Caco-2 (cell line): ENCODE results near the gene ZXDC. TPM values are rescaled to one million over a fixed set of nuclear protein-coding genes. Genes with fewer than 3 reads are reported as not detected.

Source experiments
- BruUV-seq: library from RNA; stranded (reverse); fragments of 400-500 nt; replicated peaks from 2 replicates; lab custom pipeline; 2021; lab: Mats Ljungman, UMichigan
- CTCF ChIA-PET: fragments of 300-600 bp; sonication (Branson Sonifier 250); formaldehyde crosslinking; loops from one replicate; lab custom pipeline; 2022; ENCODE audit warnings: antibody characterized with exemption; lab: Charles Lee
- POLR2A ChIA-PET: fragments of 300-600 bp; sonication (Branson Sonifier 250); formaldehyde crosslinking; loops from one replicate; lab custom pipeline; 2022; ENCODE audit warnings: antibody characterized with exemption; lab: Charles Lee
- DNase-seq, 2 experiments: peaks; one replicate each; pipeline versions ENCODE4 v3.0.0 to v3.0.0-alpha.2; 2020 to 2022
- H3K27me3 ChIP-seq: replicated peaks from 2 replicates; pipeline ENCODE4 v1.6.0; 2011; ENCODE audit warnings: low read length; ENCODE audit not compliant: control insufficient read depth, insufficient read depth
- H3K36me3 ChIP-seq: 2 replicates; pipeline ENCODE4 v1.5.1; 2011; ENCODE audit warnings: low read length; ENCODE audit not compliant: control insufficient read depth, insufficient read depth
- H3K4me1 ChIP-seq: fragments of 250-450 bp; sonication (Bioruptor Pico); 2 replicates; pipeline ENCODE4 v1.5.1; 2020; ENCODE audit warnings: mild to moderate bottlenecking
- H3K4me3 ChIP-seq: 2 replicates; pipeline ENCODE4 v1.5.1; 2011; ENCODE audit warnings: low read depth, mild to moderate bottlenecking, control low read depth, low read length
- H3K9me3 ChIP-seq: fragments of 250-450 bp; sonication (Bioruptor Pico); 2 replicates; pipeline ENCODE4 v1.5.1; 2020; ENCODE audit warnings: mild to moderate bottlenecking, moderate library complexity
- H3K27ac Mint-ChIP-seq: one replicate; pipeline ENCODE4 v1.8.0; 2022; ENCODE audit warnings: mixed read lengths; ENCODE audit not compliant: unreplicated experiment
- H3K27me3 Mint-ChIP-seq: one replicate; pipeline ENCODE4 v1.8.0; 2022; ENCODE audit warnings: mixed read lengths; ENCODE audit not compliant: insufficient read depth, unreplicated experiment
- H3K36me3 Mint-ChIP-seq: one replicate; pipeline ENCODE4 v1.8.0; 2022; ENCODE audit warnings: mild to moderate bottlenecking, mixed read lengths; ENCODE audit not compliant: insufficient read depth, unreplicated experiment
- H3K4me1 Mint-ChIP-seq: one replicate; pipeline ENCODE4 v1.8.0; 2022; ENCODE audit warnings: low read depth, mixed read lengths; ENCODE audit not compliant: unreplicated experiment
- H3K4me3 Mint-ChIP-seq: one replicate; pipeline ENCODE4 v1.8.0; 2022; ENCODE audit warnings: mild to moderate bottlenecking, moderate library complexity, mixed read lengths; ENCODE audit not compliant: unreplicated experiment
- H3K9me3 Mint-ChIP-seq: one replicate; pipeline ENCODE4 v1.8.0; 2022; ENCODE audit warnings: mixed read lengths; ENCODE audit not compliant: unreplicated experiment
- intact Hi-C: fragments of 100-400 bp; cut with micrococcal nuclease; formaldehyde crosslinking; loops from one replicate; pipeline ENCODE4 v1.10.0; 2022; ENCODE audit not compliant: unreplicated experiment
- total RNA-seq: library from RNA; stranded (reverse); gene quantifications from 2 replicates; pipeline ENCODE4 v1.2.3, GENCODE V29; 2022
- TF ChIP-seq, protein P1 (sequence below), 2 experiments: fragments of 200-600 bp in 1 of 2; IDR thresholded peaks; 1 replicate in 1 of 2; 2 replicates in 1 of 2; pipeline versions ENCODE4 v1.5.1 to v1.8.0; 2011 to 2022; ENCODE audit warnings: antibody characterized with exemption in 1 of 2, control low read depth in 1 of 2, inconsistent platforms in 1 of 2, low read depth in 1 of 2, low read length in 1 of 2, mild to moderate bottlenecking in 1 of 2, moderate library complexity in 1 of 2; ENCODE audit not compliant: insufficient read depth in 1 of 2, severe bottlenecking in 1 of 2, unreplicated experiment in 1 of 2

Gene ZXDC
- total RNA-seq, 1 experiment from 2014 or later, result 28.7 TPM

DNA sequence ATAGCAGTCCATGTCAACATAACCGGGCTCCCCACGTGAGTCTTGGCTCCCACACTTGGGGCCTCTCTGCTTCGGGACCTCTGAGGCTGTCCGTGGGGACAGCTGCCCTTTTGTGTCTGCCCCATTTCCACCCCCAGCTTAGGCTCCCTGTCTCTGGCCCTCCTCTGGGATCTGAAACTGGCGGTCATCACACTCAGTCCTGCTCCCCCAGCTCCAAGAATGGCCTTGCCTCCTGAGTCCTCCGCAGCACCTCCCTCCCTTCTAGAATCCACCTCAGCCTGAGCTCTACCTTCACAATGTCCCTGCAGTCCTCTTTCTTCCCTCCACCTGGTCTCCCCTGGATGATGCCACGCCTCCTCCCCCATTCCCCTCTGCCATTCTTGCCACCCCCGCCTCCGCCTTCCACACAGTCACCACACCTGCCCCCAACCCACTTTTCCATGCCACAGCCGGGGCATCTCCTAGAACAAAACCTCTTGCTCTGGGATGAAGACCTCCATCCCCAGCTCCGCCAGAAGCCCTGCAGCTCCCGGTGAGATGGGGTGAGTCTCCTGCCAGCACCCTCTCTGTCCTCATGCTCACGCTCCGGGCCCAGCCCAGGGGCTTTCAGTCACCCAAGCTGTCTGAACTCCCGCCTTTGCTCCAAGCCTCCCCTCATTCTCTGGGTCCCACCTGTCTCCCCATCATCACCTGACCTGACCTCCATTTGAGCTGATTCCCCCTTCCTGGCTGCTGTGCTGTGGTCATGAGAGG, 7.0 kb upstream of the ZXDC start:
- no peaks in the 10 kb centered on the region for H3K4me1 Mint-ChIP-seq
- no TSS peak for BruUV-seq
- H3K9me3 Mint-ChIP-seq, result no peaks in the 10 kb centered on the region
- H3K27ac Mint-ChIP-seq, result no peak overlapping the region
- no peak for DNase-seq
- no peaks in the 10 kb centered on the region for H3K36me3 Mint-ChIP-seq
- TF ChIP-seq, protein P1, sequence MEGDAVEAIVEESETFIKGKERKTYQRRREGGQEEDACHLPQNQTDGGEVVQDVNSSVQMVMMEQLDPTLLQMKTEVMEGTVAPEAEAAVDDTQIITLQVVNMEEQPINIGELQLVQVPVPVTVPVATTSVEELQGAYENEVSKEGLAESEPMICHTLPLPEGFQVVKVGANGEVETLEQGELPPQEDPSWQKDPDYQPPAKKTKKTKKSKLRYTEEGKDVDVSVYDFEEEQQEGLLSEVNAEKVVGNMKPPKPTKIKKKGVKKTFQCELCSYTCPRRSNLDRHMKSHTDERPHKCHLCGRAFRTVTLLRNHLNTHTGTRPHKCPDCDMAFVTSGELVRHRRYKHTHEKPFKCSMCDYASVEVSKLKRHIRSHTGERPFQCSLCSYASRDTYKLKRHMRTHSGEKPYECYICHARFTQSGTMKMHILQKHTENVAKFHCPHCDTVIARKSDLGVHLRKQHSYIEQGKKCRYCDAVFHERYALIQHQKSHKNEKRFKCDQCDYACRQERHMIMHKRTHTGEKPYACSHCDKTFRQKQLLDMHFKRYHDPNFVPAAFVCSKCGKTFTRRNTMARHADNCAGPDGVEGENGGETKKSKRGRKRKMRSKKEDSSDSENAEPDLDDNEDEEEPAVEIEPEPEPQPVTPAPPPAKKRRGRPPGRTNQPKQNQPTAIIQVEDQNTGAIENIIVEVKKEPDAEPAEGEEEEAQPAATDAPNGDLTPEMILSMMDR (IDR thresholded peaks at IDR 0.05; ENCODE audit: insufficient read depth in 1 of 2, low read depth in 1 of 2, low read length in 1 of 2, severe bottlenecking in 1 of 2, unreplicated experiment in 1 of 2), result no peak
- no peak overlapping the region for H3K4me3 Mint-ChIP-seq
- Histone ChIP-seq H3K9me3 (no peaks in the 10 kb centered on the region), H3K27me3 (no peaks in the 10 kb centered on the region), H3K4me3 (no peak overlapping the region), H3K36me3 (no peaks in the 10 kb centered on the region), H3K4me1 (no peaks in the 10 kb centered on the region)
- ChIA-PET POLR2A (no interaction called here), CTCF (no interaction called here)
- intact Hi-C loops, result no loop called here
- H3K27me3 Mint-ChIP-seq, result no peaks in the 10 kb centered on the region

DNA sequence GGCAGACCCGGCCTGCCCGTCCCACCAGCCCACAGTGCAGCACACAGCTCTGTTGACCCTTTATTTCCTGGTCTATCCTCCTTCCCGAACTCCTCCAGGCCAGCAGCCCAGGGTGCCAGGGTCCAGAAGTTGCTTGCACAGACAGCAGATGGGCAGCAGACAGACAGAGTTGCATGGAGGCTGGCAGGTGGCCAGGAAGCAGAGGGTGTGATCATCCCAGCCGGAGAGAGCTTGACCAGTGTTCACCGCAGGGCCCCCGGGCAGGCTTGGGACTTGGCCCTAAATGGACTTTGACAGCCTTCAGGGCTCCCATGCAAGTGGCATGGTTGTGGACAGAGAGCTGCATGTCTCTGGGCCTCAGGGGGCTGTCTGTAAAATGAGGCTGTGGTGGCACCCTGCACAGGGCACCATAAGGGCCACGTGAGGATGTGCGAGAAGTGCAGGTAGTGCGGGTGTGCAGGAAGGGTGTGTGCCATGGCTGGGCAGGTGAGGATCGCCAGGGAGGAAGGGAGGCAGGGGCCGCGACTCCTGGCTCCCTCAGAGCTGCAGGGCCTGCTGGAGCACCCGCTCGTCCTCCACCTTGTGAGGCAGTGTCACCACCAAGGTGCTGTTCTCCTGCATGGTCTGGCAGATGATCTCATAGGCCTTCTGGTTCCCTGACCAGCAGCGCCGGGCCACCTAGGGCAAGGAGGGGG, 6.3 kb upstream of the ZXDC start:
- DNase-seq, result no peak
- Mint-ChIP-seq H3K36me3 (no peaks in the 10 kb centered on the region), H3K4me3 (no peak overlapping the region), H3K27me3 (no peaks in the 10 kb centered on the region), H3K4me1 (no peaks in the 10 kb centered on the region), H3K9me3 (no peaks in the 10 kb centered on the region), H3K27ac (no peak overlapping the region)
- ChIA-PET CTCF (no interaction called here), POLR2A (no interaction called here)
- Histone ChIP-seq H3K36me3 (no peaks in the 10 kb centered on the region), H3K4me3 (no peak overlapping the region), H3K9me3 (no peaks in the 10 kb centered on the region), H3K4me1 (no peaks in the 10 kb centered on the region), H3K27me3 (no peaks in the 10 kb centered on the region)
- TF ChIP-seq, protein P1 (IDR thresholded peaks at IDR 0.05; ENCODE audit: insufficient read depth in 1 of 2, low read depth in 1 of 2, low read length in 1 of 2, severe bottlenecking in 1 of 2, unreplicated experiment in 1 of 2), result no peak
- no TSS peak for BruUV-seq
- intact Hi-C loops, result no loop called here

DNA sequence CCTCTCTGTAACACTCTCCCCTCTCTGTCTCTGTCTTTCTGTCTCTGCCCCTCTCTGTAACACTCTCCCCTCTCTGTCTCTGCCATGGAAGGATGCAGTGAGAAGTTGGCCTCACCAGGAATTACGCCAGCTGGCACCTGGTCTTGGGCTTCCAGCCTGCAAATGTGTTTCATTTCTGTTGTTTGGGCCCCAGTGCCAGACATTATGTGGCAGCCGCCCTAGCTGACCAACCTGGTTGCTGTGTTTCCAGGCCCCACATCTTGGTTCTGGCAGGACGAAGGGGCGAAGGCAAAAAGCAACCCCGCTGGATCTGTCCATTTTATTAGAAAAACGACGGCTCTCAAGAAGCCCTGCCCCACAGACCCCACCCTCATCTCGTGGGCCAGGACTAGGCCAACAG, 5.2 kb upstream of the ZXDC start:
- BruUV-seq, result no TSS peak
- H3K4me3 ChIP-seq, result no peak overlapping the region
- Mint-ChIP-seq H3K4me3 (no peak overlapping the region), H3K27ac (no peak overlapping the region), H3K4me1 (no peaks in the 10 kb centered on the region), H3K27me3 (no peaks in the 10 kb centered on the region), H3K36me3 (no peaks in the 10 kb centered on the region), H3K9me3 (no peaks in the 10 kb centered on the region)
- no peak for DNase-seq
- no peaks in the 10 kb centered on the region for H3K36me3 ChIP-seq
- no peaks in the 10 kb centered on the region for H3K9me3 ChIP-seq
- ChIA-PET POLR2A (no interaction called here), CTCF (no interaction called here)
- H3K27me3 ChIP-seq, result no peaks in the 10 kb centered on the region
- intact Hi-C loops, result no loop called here
- H3K4me1 ChIP-seq, result no peaks in the 10 kb centered on the region
- TF ChIP-seq, protein P1 (IDR thresholded peaks at IDR 0.05; ENCODE audit: insufficient read depth in 1 of 2, low read depth in 1 of 2, low read length in 1 of 2, severe bottlenecking in 1 of 2, unreplicated experiment in 1 of 2), result no peak
